Heart left ventricle (tissue), 16 donors: ENCODE measurements around the gene HDAC10. TPM values are rescaled to one million over a fixed set of nuclear protein-coding genes. Genes with fewer than 3 reads are reported as not detected.

Source experiments
- ATAC-seq, 4 donors: fragments of 200-7000 bp; cut with Tn5 transposase; one replicate each; pipeline ENCODE4 v1.9.1; 2020 to 2022; ENCODE audit warnings: moderate library complexity in 4 of 4, mild to moderate bottlenecking in 3 of 4, moderate number of reproducible peaks in 1 of 4
- DNase-seq, 5 donors: peaks; one replicate each; pipeline ENCODE4 v3.0.0-alpha.2; 2020
- H3K27ac ChIP-seq, 12 donors: fragments of 200-600 bp; sonication (generic) in 4 of 12; one replicate each; pipeline versions ENCODE4 v1.5.0 to v1.8.0; 2016 to 2022; ENCODE audit warnings: mild to moderate bottlenecking in 2 of 12
- H3K27me3 ChIP-seq, 9 donors: fragments of 200-600 bp; sonication (generic) in 2 of 9; one replicate each; pipeline versions ENCODE4 v1.5.1 to v1.8.0; 2016 to 2022; ENCODE audit warnings: mild to moderate bottlenecking in 3 of 9
- H3K36me3 ChIP-seq, 9 donors: fragments of 200-600 bp; sonication (generic) in 2 of 9; one replicate each; pipeline versions ENCODE4 v1.5.0 to v1.8.0; 2018 to 2022; ENCODE audit warnings: mild to moderate bottlenecking in 2 of 9
- H3K4me1 ChIP-seq, 12 donors: fragments of 200-600 bp; sonication (generic) in 4 of 12; one replicate each; pipeline versions ENCODE4 v1.5.0 to v1.8.0; 2016 to 2022; ENCODE audit warnings: mild to moderate bottlenecking in 3 of 12
- H3K4me3 ChIP-seq, 12 donors: fragments of 200-600 bp; sonication (generic) in 4 of 12; one replicate each; pipeline versions ENCODE4 v1.5.0 to v1.8.0; 2017 to 2022; ENCODE audit warnings: mild to moderate bottlenecking in 9 of 12, moderate library complexity in 4 of 12
- H3K9me3 ChIP-seq, 12 donors: fragments of 200-600 bp; sonication (generic) in 4 of 12; one replicate each; pipeline versions ENCODE4 v1.5.0 to v1.8.0; 2016 to 2022; ENCODE audit warnings: mild to moderate bottlenecking in 1 of 12
- CTCF ChIP-seq, 12 donors: fragments of 200-600 bp; sonication (generic) in 4 of 12; IDR thresholded peaks; one replicate each; pipeline versions ENCODE4 v1.5.0 to v1.8.0; 2018 to 2022; ENCODE audit warnings: antibody characterized with exemption in 12 of 12, mild to moderate bottlenecking in 5 of 12
- POLR2A ChIP-seq, 2 donors: fragments of 450-650 bp; IDR thresholded peaks; one replicate each; pipeline ENCODE4 v1.6.1; 2017; ENCODE audit warnings: antibody characterized with exemption in 2 of 2, mild to moderate bottlenecking in 2 of 2, moderate library complexity in 2 of 2
- WGBS, 4 donors: extraction: QIAGEN DNeasy Blood & Tissue Kit in 2 of 4; methylation state at CpG; one replicate each; pipeline versions ENCODE4 v1.1.5 to v1.1.7; 2013 to 2018; 5-methylcytosine and 5-hydroxymethylcytosine counted together
- intact Hi-C, 10 donors: fragments of 100-400 bp; cut with DNase I; formaldehyde crosslinking; loops; one replicate each; pipeline versions ENCODE4 v1.11.1 to v1.14.2; 2022
- polyA plus RNA-seq, 2 donors: library from polyadenylated mRNA; stranded (reverse); fragments of 200-250 nt; gene quantifications; one replicate each; pipeline ENCODE4 v1.2.3, GENCODE V29; 2013
- total RNA-seq, 9 donors: library from RNA; depleted of rRNA in 2 of 9; stranded (reverse); fragments of >200 nt in 2 of 9; fragmentation: NEBNext Ultra II Directional in 3 of 9; extraction: Animal tissue kit (Norgen Biotek cat#: 25700) in 3 of 9; gene quantifications; one replicate each; pipeline versions ENCODE4 v1.1.0 to v1.2.4, GENCODE V29; 2016 to 2023
- donor health status: ischemic (EF 13 %, LVEDD 7.1; RV severe dilation, severe dysfunction).
- donor health status: healthy with polysubstance abuse.
- donor health status: DM: no; HTN: yes; CAD: no.
- donor health status: DM: no; HTN: no; CAD: no.
- donor health status: ischemic (EF 25% LVEDD 6.9; RV normal size, moderate dysfunction).
- donor health status: ischemic (EF 25% LVEDD 5.7; RV mildly dilated, moderate dysfunction).
- donor health status: healthy.
- donor health status: DM: yes; HTN: yes; CAD: no.
- donor health status: ischemic (EF 35%, LVEDD 5.7; RV mildly dilated, moderate dysfunction).
- donor health status: nonischemic (EF 11% LVEDD 7.7; RV severe dilation, severe dysfunction).
- donor health status: DM: yes; HTN: yes; CAD: no.
- donor health status: PGD.
- donor health status: ischemic (EF 29% LVEDD 5.4; RV normal size, mild dysfunction).
- donor health status: nonischemic (EF 23%, LVEDD 6.1; RV moderate dilation, normal function).

HDAC10 gene
- total and polyA plus RNA-seq, 11 donors, result 6.2 to 22.4 (median 10.8) TPM

GRCh38 chr22:50259302-50259701 is 8.2 kb upstream of the HDAC10 start:
- ATAC-seq, result no peak

GRCh38 chr22:50258361-50259292 is 7.6 kb upstream of the HDAC10 start:
- Histone ChIP-seq H3K36me3 (peaks cover 0 to 11% (median 0%) of the 10 kb centered on the region in 9 donors), H3K4me3 (no peak overlapping the region), H3K27ac (peak overlapping the region in 9 of 12 donors; percentile 21 to 63 (median 47)), H3K4me1 (peaks cover 5 to 51% (median 16%) of the 10 kb centered on the region in 12 donors), H3K27me3 (peaks cover 0 to 13% (median 0%) of the 10 kb centered on the region in 9 donors), H3K9me3 (no peaks in the 10 kb centered on the region)
- 63 to 73% (median 69%) methylated on average over 19 to 24 of the region's 24 CpGs for WGBS, 4 donors
- TF ChIP-seq CTCF (IDR thresholded peaks at IDR 0.05) (no peak), POLR2A (IDR thresholded peaks at IDR 0.05) (no peak)
- peak; percentile 73 to 86 (median 79) for ATAC-seq
- intact Hi-C loops, result loop anchor here in 2 of 10 donors (10.0 kb wide), 1 partner anchor 246 kb away; the partner anchor contains the start of genes LMF2 (in 2 of the 2) and NCAPH2 (in 2 of the 2)
- peak in 3 of 5 donors; percentile 64 to 73 (median 66) for DNase-seq

More at GRCh38 chr22:50259302-50259701, 8.2 kb upstream of the HDAC10 start:
- Histone ChIP-seq H3K4me3 (no peak overlapping the region), H3K9me3 (no peaks in the 10 kb centered on the region), H3K27ac (peak overlapping the region in 5 of 12 donors; percentile 21 to 62 (median 47)), H3K27me3 (peaks cover 0 to 13% (median 0%) of the 10 kb centered on the region in 9 donors), H3K4me1 (peaks cover 5 to 51% (median 16%) of the 10 kb centered on the region in 12 donors), H3K36me3 (peaks cover 0 to 11% (median 0%) of the 10 kb centered on the region in 9 donors)
- 95 to 96% (median 96%) methylated on average over 15 of the region's 15 CpGs for WGBS, 4 donors
- intact Hi-C loops, result loop anchor here in 2 of 10 donors (10.0 kb wide), 1 partner anchor 245 kb away; the partner anchor contains the start of genes LMF2 (in 2 of the 2) and NCAPH2 (in 2 of the 2)
- DNase-seq, result no peak
- TF ChIP-seq POLR2A (IDR thresholded peaks at IDR 0.05), result no peak
- TF ChIP-seq CTCF (IDR thresholded peaks at IDR 0.05), result no peak

- Histone ChIP-seq H3K36me3 (peaks cover 0 to 11% (median 0%) of the 10 kb centered on the region in 9 donors), H3K4me1 (peaks cover 5 to 46% (median 15%) of the 10 kb centered on the region in 12 donors), H3K9me3 (no peaks in the 10 kb centered on the region), H3K27ac (peak overlapping the region in 2 of 12 donors; percentile 28 to 31), H3K27me3 (peaks cover 0 to 11% (median 0%) of the 10 kb centered on the region in 9 donors), H3K4me3 (no peak overlapping the region)
- TF ChIP-seq CTCF (IDR thresholded peaks at IDR 0.05), result no peak
- TF ChIP-seq POLR2A (IDR thresholded peaks at IDR 0.05), result no peak
- intact Hi-C loops, result loop anchor here in 2 of 10 donors (10.0 kb wide), 1 partner anchor 247 kb away; the partner anchor contains the start of genes LMF2 (in 2 of the 2) and NCAPH2 (in 2 of the 2)
- 56 to 72% (median 64%) methylated on average over 9 to 31 of the region's 31 CpGs for WGBS, 4 donors
- ATAC-seq (peak in 1 of 4 donors; percentile 1), DNase-seq (peak in 1 of 5 donors; percentile 43)
Observed at GRCh38 chr22:50257451-50258360, 6.6 kb upstream of the HDAC10 start.
